GM19463 (cell line): ENCODE results near the gene KRT12.

Source experiments
- ATAC-seq: cut with Tn5 transposase; IDR thresholded peaks from one replicate; pipeline ENCODE4 v1.9.1; 2021; ENCODE audit warnings: mild to moderate bottlenecking, moderate library complexity; ENCODE audit not compliant: unreplicated experiment

KRT12 gene

GRCh38 chr17:40848583-40849235 is 18.3 kb downstream of the KRT12 start:
- ATAC-seq: no peak

DNA sequence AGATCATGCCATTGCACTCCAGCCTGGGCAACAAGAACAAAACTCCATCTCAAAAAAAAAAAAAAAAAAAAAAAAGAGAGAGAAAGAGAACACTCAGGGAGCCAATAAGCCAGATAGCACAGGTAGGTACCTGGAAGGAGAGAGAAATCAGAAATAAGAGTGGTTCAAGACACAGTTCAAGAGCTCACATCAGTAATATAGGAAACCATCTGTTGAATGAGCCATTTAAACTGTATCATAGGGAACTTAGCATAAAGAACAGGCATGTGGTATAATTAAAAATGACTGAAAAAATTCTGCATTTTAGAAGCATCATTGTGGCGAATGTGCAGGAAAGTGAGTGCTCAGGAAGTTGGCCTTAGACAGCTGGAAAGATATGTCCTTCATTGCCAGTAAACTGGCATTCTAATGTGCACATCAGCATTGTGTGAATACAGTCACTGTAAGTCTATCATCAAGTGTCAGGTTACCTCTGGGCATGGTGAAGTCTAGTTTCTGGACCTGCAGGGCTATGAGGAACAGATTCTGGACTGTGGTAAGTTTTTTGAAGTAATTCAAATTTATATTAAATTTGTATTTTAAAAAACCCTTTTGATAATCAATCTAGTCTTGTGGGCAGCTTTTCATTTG is 20.4 kb downstream of the KRT12 start:
- no peak for ATAC-seq

- ATAC-seq: no peak
These were observed 22.3 kb downstream of the KRT12 start for GRCh38 chr17:40844671-40845107.

DNA sequence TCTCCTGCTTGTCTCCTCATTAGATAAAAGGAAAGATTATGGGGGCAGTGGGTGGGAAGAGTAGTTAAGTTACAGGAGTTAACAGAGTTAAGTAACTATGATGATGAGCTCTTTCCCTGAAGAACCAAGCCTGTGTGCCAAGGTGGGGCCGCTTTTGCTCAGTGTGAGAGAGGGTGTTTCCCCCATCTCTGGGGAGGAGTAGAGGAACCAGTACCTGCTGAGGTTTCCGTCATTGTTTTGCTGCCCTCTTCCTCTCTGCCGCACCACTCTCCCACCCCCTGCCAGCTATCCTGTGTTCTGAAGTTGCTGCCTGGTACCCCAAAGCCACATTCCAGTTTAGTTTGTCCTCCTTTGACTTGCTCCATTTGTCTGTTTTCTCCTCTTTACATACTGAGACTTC is 23.8 kb downstream of the KRT12 start:
- no peak for ATAC-seq

DNA sequence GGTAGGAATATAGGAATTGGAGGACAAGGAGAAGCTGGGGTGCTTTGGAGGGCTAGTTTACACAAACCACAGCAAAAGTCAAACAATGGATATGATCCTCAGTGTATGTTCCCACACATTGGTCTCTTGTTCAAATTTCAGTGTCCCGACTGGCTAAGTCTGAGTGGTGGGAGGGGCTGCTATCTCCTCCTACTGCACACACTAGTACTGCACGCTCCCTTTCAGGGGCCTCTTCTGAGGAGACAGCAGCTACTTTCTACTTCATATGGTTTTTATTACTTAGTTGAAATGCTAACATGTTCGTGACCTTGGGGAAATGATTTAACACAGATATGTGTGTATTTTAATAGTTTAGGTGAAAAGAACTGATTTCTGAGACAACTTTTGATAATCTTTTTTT is 25.8 kb downstream of the KRT12 start:
- no peak for ATAC-seq

DNA sequence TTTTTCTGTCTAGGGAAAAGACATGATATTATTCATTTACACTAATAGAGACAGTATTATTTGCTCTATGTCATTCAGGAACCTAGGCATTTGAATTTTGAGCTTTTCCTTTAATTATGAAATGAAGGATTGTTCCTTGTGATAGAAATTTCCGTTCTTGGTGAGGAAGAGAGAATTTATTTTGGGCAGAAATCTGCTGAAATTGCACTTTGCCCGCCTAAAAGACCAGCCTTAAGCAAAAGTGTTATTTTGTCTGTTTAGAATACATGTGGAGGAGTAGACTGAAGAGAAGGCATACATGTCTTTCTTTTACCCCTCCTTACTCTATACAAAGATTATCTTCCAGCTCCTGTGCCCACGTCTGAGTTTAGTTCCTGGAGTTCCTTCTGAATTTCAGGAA is 27.8 kb downstream of the KRT12 start:
- ATAC-seq: no peak

GRCh38 chr17:40836020-40836419 is 31.0 kb downstream of the KRT12 start:
- no peak for ATAC-seq

- no peak for ATAC-seq
These were observed 33.1 kb downstream of the KRT12 start for GRCh38 chr17:40833882-40834281.

DNA sequence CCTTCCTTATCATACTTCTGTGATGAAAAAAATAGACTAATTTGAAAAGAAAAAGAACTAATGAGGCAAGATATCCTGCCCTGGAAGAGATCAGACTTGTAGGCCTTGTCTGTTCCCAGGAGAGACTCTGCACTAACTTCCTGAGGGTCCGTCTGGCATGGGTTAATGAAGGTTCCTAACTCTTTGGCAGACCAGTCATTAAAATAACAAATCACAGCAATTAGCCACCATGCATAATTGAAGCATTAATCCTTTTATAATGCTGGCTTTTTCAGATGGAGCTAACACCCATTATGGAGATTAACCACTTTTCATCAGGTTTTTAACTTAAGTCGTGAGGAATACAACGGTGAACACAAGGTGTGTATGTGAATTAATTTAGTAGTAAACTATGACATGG is 34.2 kb downstream of the KRT12 start:
- no peak for ATAC-seq

- ATAC-seq: no peak
These were observed 36.8 kb downstream of the KRT12 start for GRCh38 chr17:40830085-40830776.

GRCh38 chr17:40828454-40829044 is 38.5 kb downstream of the KRT12 start:
- no peak for ATAC-seq

DNA sequence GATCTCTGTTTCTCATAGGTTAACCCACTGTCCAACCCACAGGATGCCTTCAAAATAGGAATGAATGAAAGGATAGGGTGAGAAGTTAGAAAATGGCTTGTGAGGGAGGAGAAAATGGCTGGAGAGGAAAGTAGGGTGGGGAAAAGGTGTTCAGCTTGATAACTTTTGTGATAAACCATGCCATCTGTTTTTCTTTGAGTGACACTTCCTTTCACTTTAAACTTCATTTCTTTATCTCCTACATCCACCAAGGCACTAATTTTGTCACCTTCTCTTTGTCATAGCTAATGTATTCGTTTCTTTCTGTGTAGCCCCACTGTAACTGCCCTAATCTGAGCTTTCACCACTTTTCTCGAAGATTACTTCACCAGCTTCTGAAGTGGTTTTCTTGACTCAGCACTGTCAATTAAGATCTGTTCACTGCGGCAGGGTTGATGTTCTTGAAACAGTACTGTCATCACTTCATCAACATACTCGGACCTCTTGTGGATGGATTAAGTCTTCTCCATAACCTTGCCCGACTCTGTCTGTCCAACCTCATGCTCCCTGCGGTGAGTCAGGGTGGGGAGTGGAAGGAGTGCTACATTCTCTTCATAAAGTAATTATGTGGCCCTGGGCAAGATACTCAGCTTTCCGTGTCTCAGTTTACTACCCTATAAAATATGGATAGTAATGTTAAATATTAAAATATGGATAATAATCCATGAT is 39.1 kb downstream of the KRT12 start:
- no peak for ATAC-seq

GRCh38 chr17:40825599-40825998 is 41.4 kb downstream of the KRT12 start:
- ATAC-seq: no peak

DNA sequence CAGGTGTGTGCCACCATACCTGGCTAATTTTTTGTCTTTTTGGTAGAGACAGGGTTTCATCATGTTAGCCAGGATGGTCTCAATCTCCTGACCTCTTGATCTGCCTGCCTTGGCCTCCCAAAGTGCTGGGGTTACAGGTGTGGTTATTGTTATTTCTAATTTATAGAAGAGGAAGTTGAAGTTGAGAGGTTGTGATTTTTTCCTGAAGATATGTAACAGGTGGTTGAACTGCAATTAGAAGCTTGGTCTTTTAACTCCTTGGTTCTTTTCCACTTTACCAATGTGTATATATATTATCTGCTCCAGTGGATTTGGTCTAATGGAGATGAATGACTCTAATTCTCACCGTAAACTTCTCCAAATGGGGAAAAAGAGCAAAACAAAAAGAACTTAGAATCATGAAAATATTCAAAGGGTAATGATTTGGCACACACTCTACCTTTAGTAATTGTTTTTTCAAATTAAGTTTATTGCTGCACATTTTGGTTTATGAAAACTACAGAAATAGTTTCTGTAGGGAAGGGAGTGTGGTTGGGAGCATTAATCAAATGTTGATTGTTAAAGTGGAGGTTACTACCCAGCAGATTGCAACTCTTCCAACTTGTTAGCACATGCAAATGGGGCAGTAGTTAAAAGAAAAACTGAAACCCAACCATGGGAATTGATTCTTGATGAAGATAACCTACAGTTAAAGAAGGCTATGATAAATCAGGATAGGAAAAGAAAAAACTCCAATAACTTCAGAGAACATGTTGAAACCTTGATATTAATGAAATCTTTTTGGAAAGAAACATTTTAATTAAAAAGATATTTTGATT is 42.8 kb downstream of the KRT12 start:
- no peak for ATAC-seq

DNA sequence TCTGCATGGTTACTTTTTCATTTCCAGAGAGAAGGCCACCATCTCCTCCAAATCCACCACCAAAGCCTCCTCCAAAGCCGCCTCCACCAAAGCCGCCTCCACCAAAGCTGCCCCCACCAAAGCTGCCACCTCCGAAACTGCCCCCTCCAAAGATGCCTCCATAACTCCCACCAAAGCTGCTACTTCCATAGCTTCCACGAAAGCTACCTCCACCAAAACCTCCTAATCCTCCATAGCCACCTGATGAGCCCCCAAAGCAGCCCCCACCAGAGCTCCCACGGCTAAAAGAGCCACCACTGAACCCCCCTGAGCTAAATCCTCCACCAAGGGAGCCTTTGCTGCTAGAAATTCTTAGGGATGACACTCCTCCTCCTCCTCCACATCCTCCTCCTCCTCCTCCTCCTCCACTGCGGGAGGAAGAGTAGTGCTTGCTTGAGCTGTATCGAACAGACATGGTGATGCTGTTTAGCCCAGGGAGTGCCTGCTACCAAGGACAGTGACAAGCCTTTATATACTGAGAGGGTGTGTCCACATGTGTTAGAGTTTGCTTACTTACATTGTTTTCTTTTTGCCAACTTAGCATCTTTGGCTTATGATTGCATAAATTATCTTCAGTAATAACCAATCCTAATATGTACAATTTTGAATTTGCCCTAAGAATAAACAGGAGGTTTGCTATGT is 44.8 kb downstream of the KRT12 start, which contains the start of gene KRT10:
TSS of gene KRT10 (minus strand) at position 483 of the 681 bp plus-strand sequence. CDS start at position 454, 29 bp downstream.
- no peak for ATAC-seq

DNA sequence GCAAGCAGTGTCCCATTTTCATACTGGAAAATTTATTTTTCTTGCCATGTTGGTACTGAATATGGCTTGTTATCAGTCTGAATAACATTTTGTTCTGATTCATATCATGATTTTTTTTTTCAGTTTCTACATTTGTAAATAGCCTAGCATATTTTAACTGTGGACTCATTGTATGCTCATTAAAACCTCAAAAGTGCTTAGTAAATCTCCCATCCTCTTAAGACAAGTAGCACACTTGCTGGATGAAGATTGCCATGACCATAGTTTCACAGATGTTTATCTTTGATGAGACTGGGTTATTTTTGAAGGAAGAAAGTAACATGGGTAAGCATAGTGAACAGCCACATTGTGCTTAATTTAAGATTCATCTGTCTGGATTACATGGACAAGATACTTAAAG is 45.5 kb downstream of the KRT12 start:
- no peak for ATAC-seq

GRCh38 chr17:40820228-40820838 is 46.7 kb downstream of the KRT12 start:
- ATAC-seq: no peak

DNA sequence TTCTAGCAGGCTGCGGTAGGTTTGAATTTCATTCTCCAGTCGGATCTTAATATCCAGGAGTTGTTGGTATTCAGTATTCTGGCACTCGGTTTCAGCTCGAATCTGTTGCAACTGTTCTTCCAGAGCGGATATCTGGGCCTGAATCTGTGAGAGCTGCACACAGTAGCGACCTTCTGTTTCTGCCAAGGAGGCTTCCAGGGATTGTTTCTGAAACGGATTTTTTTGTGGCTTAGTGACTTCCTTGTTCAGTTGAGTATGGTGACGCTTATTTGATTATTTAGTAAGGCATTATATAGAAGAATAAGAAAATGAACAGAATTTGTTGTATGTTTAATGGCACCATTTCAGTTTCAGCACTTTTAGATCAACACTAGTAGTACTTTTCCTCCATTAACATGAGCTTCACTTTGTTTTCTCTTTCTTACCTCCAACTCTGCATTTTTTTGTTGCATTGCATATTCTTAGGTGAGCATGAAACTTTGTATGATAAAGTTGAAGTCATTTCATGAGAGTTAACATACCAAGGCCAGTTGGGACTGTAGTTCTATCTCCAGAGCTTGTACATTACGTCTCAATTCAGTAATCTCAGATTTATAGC is 47.4 kb downstream of the KRT12 start:
- ATAC-seq: no peak
